GM23248 (cell line): Measurements from ENCODE around the gene TRABD. TPM values are rescaled to one million over a fixed set of nuclear protein-coding genes. Genes with fewer than 3 reads are reported as not detected.
A peak's percentile ranks its signal among the peaks of the same experiment; 100 is the strongest.

Source experiments
- DNase-seq: peaks from one replicate; pipeline ENCODE4 v3.0.0-alpha.2; 2015
- H2AFZ ChIP-seq: fragments of 200-600 bp; sonication (generic); 2 replicates; pipeline ENCODE4 v1.6.1; 2016; ENCODE audit warnings: antibody characterized with exemption
- H3F3A ChIP-seq: fragments of 200-600 bp; sonication (generic); 2 replicates; pipeline ENCODE4 v1.6.1; 2016; ENCODE audit warnings: mild to moderate bottlenecking, antibody characterized with exemption, mixed run types; ENCODE audit not compliant: insufficient read depth
- H3K27ac ChIP-seq: fragments of 200-600 bp; sonication (generic); 2 replicates; pipeline ENCODE4 v1.5.1; 2016; ENCODE audit warnings: mild to moderate bottlenecking
- H3K27me3 ChIP-seq: fragments of 200-600 bp; sonication (generic); replicated peaks from 2 replicates; pipeline ENCODE4 v1.6.1; 2016; ENCODE audit warnings: mild to moderate bottlenecking; ENCODE audit not compliant: insufficient read depth
- H3K36me3 ChIP-seq: fragments of 200-600 bp; sonication (generic); 2 replicates; pipeline ENCODE4 v1.6.1; 2016; ENCODE audit warnings: low read depth, mild to moderate bottlenecking
- H3K4me1 ChIP-seq: fragments of 200-600 bp; sonication (generic); 2 replicates; pipeline ENCODE4 v1.6.1; 2016; ENCODE audit warnings: mild to moderate bottlenecking; ENCODE audit not compliant: insufficient read depth
- H3K4me2 ChIP-seq: fragments of 200-600 bp; sonication (generic); one replicate; pipeline ENCODE4 v1.6.1; 2016; ENCODE audit warnings: mild to moderate bottlenecking; ENCODE audit not compliant: unreplicated experiment
- H3K4me3 ChIP-seq: fragments of 200-600 bp; sonication (generic); 2 replicates; pipeline ENCODE4 v1.5.1; 2016; ENCODE audit warnings: mild to moderate bottlenecking
- H3K79me2 ChIP-seq: fragments of 200-600 bp; sonication (generic); 2 replicates; pipeline ENCODE4 v1.6.1; 2016; ENCODE audit warnings: mild to moderate bottlenecking; ENCODE audit not compliant: insufficient read depth
- H3K9ac ChIP-seq: fragments of 200-600 bp; sonication (generic); 2 replicates; pipeline ENCODE4 v1.6.1; 2016; ENCODE audit warnings: mild to moderate bottlenecking
- H3K9me2 ChIP-seq: fragments of 200-600 bp; sonication (generic); 2 replicates; pipeline ENCODE4 v1.6.1; 2016; ENCODE audit warnings: mixed run types, mild to moderate bottlenecking, moderate library complexity; ENCODE audit not compliant: insufficient read depth
- H3K9me3 ChIP-seq: fragments of 200-600 bp; sonication (generic); one replicate; pipeline ENCODE4 v1.6.1; 2017; ENCODE audit warnings: low read depth
- H4K20me1 ChIP-seq: fragments of 200-600 bp; sonication (generic); 2 replicates; pipeline ENCODE4 v1.6.0; 2016; ENCODE audit not compliant: insufficient read depth
- EZH2 ChIP-seq: fragments of 200-600 bp; sonication (generic); IDR thresholded peaks from 2 replicates; pipeline ENCODE4 v1.6.1; 2018; ENCODE audit warnings: antibody characterized with exemption, mild to moderate bottlenecking; ENCODE audit not compliant: insufficient read depth, poor library complexity, severe bottlenecking
- EZH2phosphoT487 ChIP-seq: fragments of 200-600 bp; sonication (generic); IDR thresholded peaks from 2 replicates; pipeline ENCODE4 v1.6.1; 2018; ENCODE audit warnings: antibody characterized with exemption, moderate library complexity, mild to moderate bottlenecking, low read depth; ENCODE audit not compliant: insufficient read depth
- WGBS, 2 experiments: methylation state at CpG; one replicate each; pipeline ENCODE4 v1.1.6; 2015 to 2017; ENCODE audit warnings: low lambda C conversion rate in 2 of 2, low coverage in 1 of 2; ENCODE audit errors: missing lambda C conversion rate in 2 of 2; 5-methylcytosine and 5-hydroxymethylcytosine counted together
- in situ Hi-C: fragments of 300-500 bp; cut with MboI; formaldehyde crosslinking; loops from 2 replicates; pipeline ENCODE4 v1.15.0; 2020
- polyA plus RNA-seq: library from polyadenylated mRNA; unstranded; fragments of >200 nt; fragmentation: Nextera tagmentation; extraction: Ambion mirVana; gene quantifications from 2 replicates; pipeline ENCODE4 v1.2.1, GENCODE V29; 2016
- total RNA-seq: library from RNA; depleted of rRNA; stranded (reverse); fragments of >200 nt; shearing (Covaris generic); gene quantifications from 2 replicates; pipeline ENCODE4 v1.2.3, GENCODE V29; 2014

The TRABD gene
- total and polyA plus RNA-seq, 2 experiments from 2014 or later: 19.5 to 22.6 TPM

DNA sequence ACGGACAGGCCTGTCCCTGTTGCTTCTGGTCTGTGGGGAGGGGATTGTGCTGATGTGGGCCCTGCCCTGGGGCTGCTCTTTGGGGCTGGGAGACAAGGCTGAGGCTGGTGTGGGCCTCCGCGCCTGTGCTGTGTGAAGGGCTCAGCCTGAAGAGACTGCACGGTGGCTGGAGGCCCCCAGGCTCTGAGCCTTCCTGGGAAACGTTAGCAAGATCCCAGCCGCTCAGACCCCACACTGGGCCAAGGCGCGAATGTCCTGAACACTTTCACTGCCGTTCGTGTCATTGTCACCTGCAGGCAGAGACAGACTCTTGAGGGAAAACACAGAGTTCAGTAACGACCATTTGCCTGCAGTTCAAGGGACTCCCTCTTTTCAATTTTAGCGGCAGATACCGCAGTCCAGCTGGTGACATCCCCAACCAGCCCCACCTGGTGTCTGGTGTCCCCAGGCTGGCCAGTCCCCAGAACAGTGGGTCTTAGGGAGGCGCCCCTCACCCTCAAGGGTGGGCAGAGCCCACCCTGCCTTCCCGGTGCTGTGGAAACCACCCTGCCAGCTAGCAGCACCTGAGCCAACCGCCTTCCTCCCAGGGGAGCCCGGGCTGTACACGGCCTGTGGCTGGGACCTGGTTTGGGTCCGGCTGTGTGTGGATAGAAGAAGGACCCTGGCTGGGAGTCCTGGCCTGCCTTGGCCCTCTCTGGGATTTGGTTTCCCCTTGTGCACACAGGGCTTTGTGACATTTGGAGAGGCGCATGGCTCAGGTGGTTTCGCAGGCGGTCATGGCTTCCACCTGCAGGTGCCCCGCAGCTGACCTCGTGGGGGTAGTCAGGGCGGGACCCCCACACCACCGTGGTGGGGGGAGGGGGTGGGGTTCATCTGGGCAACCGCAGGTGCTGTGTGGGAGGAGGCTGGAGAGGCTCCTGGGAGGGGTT is 9.5 kb upstream of the TRABD start:
- H3F3A ChIP-seq: no peaks in the 10 kb centered on the region
- H3K4me1 ChIP-seq: no peaks in the 10 kb centered on the region
- no peak overlapping the region for H3K4me2 ChIP-seq
- DNase-seq: no peak
- H3K36me3 ChIP-seq: no peaks in the 10 kb centered on the region
- no peak overlapping the region for H3K4me3 ChIP-seq
- H2AFZ ChIP-seq: no peak overlapping the region
- H3K9ac ChIP-seq: no peak overlapping the region
- no peak for TF ChIP-seq EZH2phosphoT487
- TF ChIP-seq EZH2: no peak
- 69 to 73% methylated on average over 26 of the region's 27 CpGs for WGBS, 2 experiments
- H3K9me2 ChIP-seq: no peaks in the 10 kb centered on the region
- H3K79me2 ChIP-seq: no peaks in the 10 kb centered on the region
- in situ Hi-C loops: no loop called here
- peaks cover 7% of the 10 kb centered on the region; the same call in 1 of the 2 replicates for H3K27me3 ChIP-seq
- no peaks in the 10 kb centered on the region for H4K20me1 ChIP-seq
- no peak overlapping the region for H3K27ac ChIP-seq
- H3K9me3 ChIP-seq: no peaks in the 10 kb centered on the region

GRCh38 chr22:50176850-50177536 is 8.7 kb upstream of the TRABD start:
- WGBS, 2 experiments: 96 to 97% methylated on average over 62 to 76 of the region's 76 CpGs
- H3K27ac ChIP-seq: no peak overlapping the region
- H3F3A ChIP-seq: no peaks in the 10 kb centered on the region
- no peak for DNase-seq
- H3K4me2 ChIP-seq: no peak overlapping the region
- no peak overlapping the region for H3K4me3 ChIP-seq
- H3K36me3 ChIP-seq: no peaks in the 10 kb centered on the region
- in situ Hi-C loops: no loop called here
- H3K79me2 ChIP-seq: no peaks in the 10 kb centered on the region
- no peaks in the 10 kb centered on the region for H4K20me1 ChIP-seq
- no peaks in the 10 kb centered on the region for H3K9me2 ChIP-seq
- H2AFZ ChIP-seq: no peak overlapping the region
- 0 out of 2 replicates have a peak, but pooled peaks cover 3% of the 10 kb centered on the region for H3K27me3 ChIP-seq
- H3K4me1 ChIP-seq: no peaks in the 10 kb centered on the region
- H3K9ac ChIP-seq: no peak overlapping the region
- H3K9me3 ChIP-seq: no peaks in the 10 kb centered on the region
- TF ChIP-seq EZH2phosphoT487: no peak
- TF ChIP-seq EZH2: no peak

DNA sequence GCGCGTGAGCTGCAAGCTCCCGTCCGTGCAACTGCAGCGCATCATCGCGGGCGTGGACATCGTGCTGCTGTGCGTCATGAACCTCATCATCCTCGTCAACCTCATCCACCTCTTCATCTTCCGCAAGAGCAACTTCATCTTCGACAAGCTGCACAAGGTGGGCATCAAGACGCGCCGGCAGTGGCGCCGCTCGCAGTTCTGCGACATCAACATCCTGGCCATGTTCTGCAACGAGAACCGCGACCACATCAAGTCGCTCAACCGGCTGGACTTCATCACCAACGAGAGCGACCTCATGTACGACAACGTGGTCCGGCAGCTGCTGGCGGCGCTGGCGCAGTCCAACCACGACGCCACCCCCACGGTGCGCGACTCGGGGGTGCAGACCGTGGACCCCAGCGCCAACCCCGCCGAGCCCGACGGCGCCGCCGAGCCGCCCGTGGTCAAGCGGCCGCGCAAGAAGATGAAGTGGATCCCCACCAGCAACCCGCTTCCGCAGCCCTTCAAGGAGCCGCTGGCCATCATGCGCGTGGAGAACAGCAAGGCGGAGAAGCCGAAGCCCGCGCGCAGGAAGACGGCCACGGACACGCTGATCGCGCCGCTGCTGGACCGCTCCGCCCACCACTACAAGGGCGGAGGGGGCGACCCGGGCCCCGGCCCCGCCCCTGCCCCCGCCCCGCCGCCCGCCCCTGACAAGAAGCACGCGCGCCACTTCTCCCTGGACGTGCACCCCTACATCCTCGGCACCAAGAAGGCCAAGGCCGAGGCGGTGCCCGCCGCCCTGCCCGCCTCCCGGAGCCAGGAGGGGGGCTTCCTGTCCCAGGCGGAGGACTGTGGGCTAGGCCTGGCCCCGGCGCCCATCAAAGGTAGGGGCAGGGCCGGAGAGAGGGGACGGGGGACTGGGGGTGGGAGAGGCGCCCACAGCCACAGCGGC is 7.9 kb upstream of the TRABD start:
- no peak overlapping the region for H3K4me2 ChIP-seq
- no peak overlapping the region for H3K9ac ChIP-seq
- H3K4me1 ChIP-seq: no peaks in the 10 kb centered on the region
- DNase-seq: no peak
- no peak overlapping the region for H2AFZ ChIP-seq
- H3K4me3 ChIP-seq: no peak overlapping the region
- H3K9me2 ChIP-seq: no peaks in the 10 kb centered on the region
- H4K20me1 ChIP-seq: no peaks in the 10 kb centered on the region
- no peaks in the 10 kb centered on the region for H3K36me3 ChIP-seq
- H3K27me3 ChIP-seq: 0 out of 2 replicates have a peak, but pooled peaks cover 3% of the 10 kb centered on the region
- H3K79me2 ChIP-seq: no peaks in the 10 kb centered on the region
- TF ChIP-seq EZH2phosphoT487: no peak
- 56 to 68% methylated on average over 44 to 87 of the region's 98 CpGs for WGBS, 2 experiments
- H3K27ac ChIP-seq: no peak overlapping the region
- in situ Hi-C loops: no loop called here
- no peaks in the 10 kb centered on the region for H3K9me3 ChIP-seq
- no peaks in the 10 kb centered on the region for H3F3A ChIP-seq

DNA sequence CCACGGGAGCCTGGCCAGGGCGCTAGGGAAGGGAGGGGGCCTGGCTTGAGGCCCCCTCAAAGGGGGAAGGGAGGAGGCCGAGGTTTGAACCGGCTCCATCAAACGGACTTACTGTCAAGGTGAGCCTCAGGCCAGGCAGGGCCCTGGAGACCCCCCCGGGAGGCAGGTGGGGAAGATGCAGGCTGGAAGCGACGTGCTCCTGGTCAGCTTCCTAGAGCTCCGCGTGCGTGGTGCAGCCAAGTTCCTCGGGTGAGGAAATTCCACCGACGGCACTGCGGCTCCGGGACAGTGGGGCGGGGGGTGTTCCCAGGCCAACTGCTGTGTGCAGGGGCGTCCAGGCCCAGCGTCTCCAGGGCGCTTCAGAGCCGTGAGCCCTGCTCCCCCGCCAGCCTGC is 7.2 kb upstream of the TRABD start:
- in situ Hi-C loops: no loop called here
- peak; percentile 38 for DNase-seq
- no peak overlapping the region for H3K9ac ChIP-seq
- H2AFZ ChIP-seq: no peak overlapping the region
- no peaks in the 10 kb centered on the region for H3K4me1 ChIP-seq
- no peak overlapping the region for H3K4me2 ChIP-seq
- H3K36me3 ChIP-seq: no peaks in the 10 kb centered on the region
- H3K27me3 ChIP-seq: 0 out of 2 replicates have a peak, but pooled peaks cover 3% of the 10 kb centered on the region
- TF ChIP-seq EZH2phosphoT487 (no peak), EZH2 (no peak)
- H4K20me1 ChIP-seq: no peaks in the 10 kb centered on the region
- H3K4me3 ChIP-seq: no peak overlapping the region
- H3F3A ChIP-seq: no peaks in the 10 kb centered on the region
- H3K27ac ChIP-seq: no peak overlapping the region
- H3K9me3 ChIP-seq: no peaks in the 10 kb centered on the region
- no peaks in the 10 kb centered on the region for H3K79me2 ChIP-seq
- H3K9me2 ChIP-seq: no peaks in the 10 kb centered on the region
- WGBS, 2 experiments: 6% methylated on average over 15 to 16 of the region's 22 CpGs
